Activated T-helper 2 cell treated with anti-CD3 and anti-CD28 coated beads, Interferon-gamma antibody, Interleukin-2, Interleukin-4, amounts not matched to agents 10 μg/mL and 5 μg/mL and 100 μg/mL, durations not matched to agents 14 hours and 24 hours and 36 hours (primary cell): ENCODE measurements around the gene MYH14. TPM values are rescaled to one million over a fixed set of nuclear protein-coding genes. Genes with fewer than 3 reads are reported as not detected.
"Not testable (repeated sequence)": the region's sequence is repeated elsewhere in the genome, so short reads cannot be mapped to it uniquely, and the experiment has no call there.

Source experiments
- DNase-seq: peaks from one replicate; pipeline ENCODE4 v3.0.0; 2021; ENCODE audit warnings: low spot score
- H3K27ac Mint-ChIP-seq: one replicate; pipeline ENCODE4 v1.8.0; 2021; ENCODE audit warnings: mixed read lengths
- H3K27me3 Mint-ChIP-seq: one replicate; pipeline ENCODE4 v1.8.0; 2021; ENCODE audit warnings: low read depth, mixed read lengths
- H3K36me3 Mint-ChIP-seq: one replicate; pipeline ENCODE4 v1.8.0; 2021; ENCODE audit warnings: low read depth, mixed read lengths
- H3K4me1 Mint-ChIP-seq: one replicate; pipeline ENCODE4 v1.8.0; 2021; ENCODE audit warnings: low read depth, mixed read lengths
- H3K4me3 Mint-ChIP-seq: one replicate; pipeline ENCODE4 v1.8.0; 2021; ENCODE audit warnings: low read depth, mild to moderate bottlenecking, moderate library complexity, mixed read lengths
- H3K9me3 Mint-ChIP-seq: one replicate; pipeline ENCODE4 v1.8.0; 2021; ENCODE audit warnings: mixed read lengths
- intact Hi-C: fragments of 100-400 bp; cut with micrococcal nuclease; formaldehyde crosslinking; loops from one replicate; pipeline ENCODE4 v1.15.1; 2023
- total RNA-seq: library from RNA; stranded (reverse); gene quantifications from 2 replicates; pipeline ENCODE4 v1.2.3, GENCODE V29; 2022

Gene MYH14
- total RNA-seq, 1 donor from 2014 or later, result not detected

DNA sequence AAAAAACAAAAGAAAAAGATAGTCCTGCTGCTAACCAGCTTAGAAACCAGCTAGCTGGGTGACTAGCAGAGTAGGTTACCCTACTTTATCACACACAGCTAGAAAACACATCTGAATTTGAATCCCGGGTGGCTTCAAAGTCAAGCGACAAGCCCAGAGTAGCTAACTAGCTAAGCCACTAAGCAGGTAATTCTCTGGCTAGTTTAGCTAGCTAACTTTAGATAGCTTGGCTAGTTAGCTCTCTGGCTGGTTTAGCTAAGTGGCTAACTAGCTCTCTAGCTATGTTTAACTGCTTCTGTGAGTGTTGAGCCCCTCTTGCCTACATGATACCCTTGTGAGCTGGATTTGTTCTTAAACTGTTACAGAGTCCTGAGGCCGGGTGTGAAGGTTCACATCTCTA is 12.4 kb downstream of the MYH14 start:
- Mint-ChIP-seq H3K9me3 (no peaks in the 10 kb centered on the region), H3K27ac (no peak overlapping the region), H3K4me3 (no peak overlapping the region), H3K27me3 (no peaks in the 10 kb centered on the region), H3K36me3 (no peaks in the 10 kb centered on the region), H3K4me1 (no peaks in the 10 kb centered on the region)
- DNase-seq, result no peak
- intact Hi-C loops, result no loop called here

DNA sequence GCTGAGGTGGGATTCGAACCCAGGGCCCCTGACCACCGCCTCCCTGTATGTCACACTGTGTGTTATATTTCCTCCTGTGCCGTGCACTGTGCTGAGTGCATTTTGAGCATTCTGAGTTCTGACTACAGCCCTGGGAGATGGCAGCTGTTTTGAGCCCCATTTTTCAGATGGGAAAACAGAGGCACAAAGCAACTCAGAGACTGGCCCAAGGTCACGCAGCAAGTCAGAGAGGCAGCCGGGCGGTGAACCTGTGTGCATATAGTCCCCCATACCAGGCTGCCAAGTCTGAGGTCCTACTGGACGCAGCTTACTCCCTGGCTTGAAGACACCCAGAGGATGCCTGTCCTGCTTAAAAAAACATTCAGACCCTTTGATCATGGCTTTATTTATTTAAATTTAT is 17.7 kb downstream of the MYH14 start:
- peaks cover 10% of the 10 kb centered on the region for H3K9me3 Mint-ChIP-seq
- no peaks in the 10 kb centered on the region for H3K27me3 Mint-ChIP-seq
- no peak for DNase-seq
- no peak overlapping the region for H3K27ac Mint-ChIP-seq
- no peak overlapping the region for H3K4me3 Mint-ChIP-seq
- no peaks in the 10 kb centered on the region for H3K4me1 Mint-ChIP-seq
- intact Hi-C loops, result no loop called here
- no peaks in the 10 kb centered on the region for H3K36me3 Mint-ChIP-seq

DNA sequence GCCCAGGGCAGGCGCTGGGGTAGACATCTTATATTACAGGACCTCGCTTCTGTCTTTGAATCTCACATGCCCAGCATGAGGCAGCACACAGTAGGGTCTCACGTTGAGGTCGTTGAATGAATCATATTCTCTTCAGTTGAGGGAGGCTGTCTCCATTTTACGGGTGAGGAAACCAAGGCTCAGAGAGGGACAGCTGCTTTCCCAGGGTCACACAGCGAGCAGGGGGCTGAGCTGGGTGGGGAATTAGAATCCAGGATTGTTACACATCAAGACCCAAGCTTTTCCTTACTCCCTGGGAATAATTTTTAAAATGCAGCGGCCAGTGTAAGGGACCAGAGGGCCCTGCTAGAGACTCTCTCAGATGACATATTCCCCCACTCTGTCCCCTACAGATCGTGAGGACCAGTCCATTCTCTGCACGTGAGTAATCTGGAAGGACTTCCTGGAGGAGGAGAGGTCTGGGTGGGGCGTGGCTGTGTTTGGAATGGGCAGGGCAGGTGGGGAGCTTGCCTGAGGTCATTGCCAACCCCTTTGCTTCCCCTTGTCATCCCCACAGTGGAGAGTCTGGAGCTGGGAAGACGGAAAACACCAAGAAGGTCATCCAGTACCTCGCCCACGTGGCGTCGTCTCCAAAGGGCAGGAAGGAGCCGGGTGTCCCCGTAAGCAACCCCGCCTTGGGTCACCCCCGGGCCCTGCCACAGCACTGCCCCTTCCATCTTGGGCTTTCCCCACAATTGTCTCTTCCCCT is 19.4 kb downstream of the MYH14 start:
- DNase-seq, result no peak
- intact Hi-C loops, result no loop called here
- H3K4me1 Mint-ChIP-seq, result no peaks in the 10 kb centered on the region
- peaks cover 10% of the 10 kb centered on the region for H3K9me3 Mint-ChIP-seq
- H3K36me3 Mint-ChIP-seq, result no peaks in the 10 kb centered on the region
- no peak overlapping the region for H3K4me3 Mint-ChIP-seq
- no peaks in the 10 kb centered on the region for H3K27me3 Mint-ChIP-seq
- H3K27ac Mint-ChIP-seq, result no peak overlapping the region

DNA sequence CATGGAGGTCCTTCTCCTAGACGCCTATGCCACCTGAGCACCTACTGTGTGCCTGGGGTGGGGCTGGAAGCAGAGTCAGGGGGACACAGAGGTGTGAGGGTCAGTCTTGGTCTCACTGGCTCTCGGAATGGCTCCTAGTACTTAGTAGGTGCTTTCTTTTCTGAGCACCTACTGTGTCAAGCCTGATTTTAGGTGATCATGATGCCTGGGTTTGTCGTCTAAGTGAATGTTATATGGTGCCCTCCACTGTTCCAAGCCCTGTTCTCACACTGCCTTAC is 20.0 kb downstream of the MYH14 start:
- H3K27ac Mint-ChIP-seq, result no peak overlapping the region
- H3K4me3 Mint-ChIP-seq, result no peak overlapping the region
- no peak for DNase-seq
- no peaks in the 10 kb centered on the region for H3K4me1 Mint-ChIP-seq
- H3K9me3 Mint-ChIP-seq, result peaks cover 10% of the 10 kb centered on the region
- no peaks in the 10 kb centered on the region for H3K27me3 Mint-ChIP-seq
- intact Hi-C loops, result no loop called here
- H3K36me3 Mint-ChIP-seq, result no peaks in the 10 kb centered on the region

DNA sequence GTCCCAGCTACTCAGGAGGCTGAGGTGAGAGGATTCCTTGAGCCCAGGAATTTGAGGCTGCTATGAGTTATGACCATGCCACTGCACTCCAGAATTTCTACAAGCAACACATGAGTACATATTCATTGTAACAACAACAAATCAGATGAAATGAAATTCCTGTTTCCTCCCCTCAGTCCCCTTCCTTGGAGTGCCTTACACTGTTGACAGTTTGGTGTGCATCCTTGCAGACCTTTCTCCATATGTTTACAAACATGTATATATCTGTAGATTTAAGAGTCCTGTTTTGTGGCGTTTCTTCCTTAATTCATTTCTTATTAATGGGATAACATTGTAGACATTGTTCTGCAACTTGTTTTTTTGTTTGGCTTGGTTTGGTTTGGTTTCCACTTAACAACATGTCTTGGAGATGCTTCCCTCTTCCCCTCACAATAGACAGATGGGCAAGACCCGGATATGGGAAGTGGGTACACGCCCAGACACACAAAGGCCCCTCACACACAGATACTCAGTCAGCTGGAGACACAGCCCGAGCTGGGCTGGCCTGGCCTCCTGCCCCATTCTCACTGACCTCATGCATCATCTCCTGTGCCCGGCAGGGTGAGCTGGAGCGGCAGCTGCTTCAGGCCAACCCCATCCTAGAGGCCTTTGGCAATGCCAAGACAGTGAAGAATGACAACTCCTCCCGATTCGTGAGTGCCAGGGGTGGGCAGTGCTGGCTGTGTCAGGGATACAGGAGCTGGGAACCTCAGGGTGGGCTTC is 21.7 kb downstream of the MYH14 start:
- H3K36me3 Mint-ChIP-seq, result no peaks in the 10 kb centered on the region
- peaks cover 10% of the 10 kb centered on the region for H3K9me3 Mint-ChIP-seq
- intact Hi-C loops, result no loop called here
- no peaks in the 10 kb centered on the region for H3K27me3 Mint-ChIP-seq
- H3K4me1 Mint-ChIP-seq, result no peaks in the 10 kb centered on the region
- H3K27ac Mint-ChIP-seq, result no peak overlapping the region
- no peak for DNase-seq
- H3K4me3 Mint-ChIP-seq, result no peak overlapping the region

DNA sequence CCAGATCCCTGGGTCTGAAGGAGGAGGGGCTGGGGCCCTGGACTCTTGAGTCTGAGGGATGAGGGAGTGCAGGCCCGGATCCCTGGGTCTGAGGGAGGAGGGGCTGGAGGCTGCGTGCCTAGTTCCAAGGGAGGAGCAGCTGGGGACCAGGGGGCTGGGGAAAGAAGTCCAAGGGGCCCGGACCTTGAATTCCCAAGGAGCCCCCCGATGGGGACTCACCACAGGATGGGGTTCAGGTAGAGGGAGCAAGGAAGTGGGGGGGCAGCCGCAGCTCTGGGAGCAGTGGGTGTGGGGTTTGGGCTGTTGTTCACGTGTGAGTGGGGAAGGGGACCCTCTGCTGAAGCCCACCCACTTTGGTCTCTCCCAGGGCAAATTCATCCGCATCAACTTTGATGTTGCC is 23.1 kb downstream of the MYH14 start:
- H3K36me3 Mint-ChIP-seq, result no peaks in the 10 kb centered on the region
- H3K4me1 Mint-ChIP-seq, result no peaks in the 10 kb centered on the region
- no peak overlapping the region for H3K4me3 Mint-ChIP-seq
- intact Hi-C loops, result no loop called here
- H3K27me3 Mint-ChIP-seq, result no peaks in the 10 kb centered on the region
- H3K9me3 Mint-ChIP-seq, result peaks cover 10% of the 10 kb centered on the region
- no peak for DNase-seq
- no peak overlapping the region for H3K27ac Mint-ChIP-seq

DNA sequence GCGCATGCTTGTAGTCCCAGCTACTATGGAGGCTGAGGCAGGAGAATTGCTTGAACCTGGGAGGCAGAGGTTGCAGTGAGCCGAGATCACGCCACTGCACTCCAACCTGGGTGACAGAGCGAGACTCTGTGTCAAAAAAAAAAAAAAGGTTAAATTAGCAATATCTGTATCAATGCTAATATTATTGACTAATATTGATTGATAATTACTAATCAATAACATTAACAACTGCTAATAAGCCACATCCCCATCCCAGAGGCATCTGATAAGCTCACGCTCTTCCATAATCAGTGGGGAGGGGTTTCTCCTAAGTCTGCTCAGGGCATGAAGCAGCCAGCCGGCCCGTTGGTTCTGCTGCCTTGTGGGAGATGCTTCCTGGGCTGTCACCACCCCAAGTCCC is 24.7 kb downstream of the MYH14 start:
- not testable (repeated sequence) for H3K27ac Mint-ChIP-seq, H3K4me1 Mint-ChIP-seq

DNA sequence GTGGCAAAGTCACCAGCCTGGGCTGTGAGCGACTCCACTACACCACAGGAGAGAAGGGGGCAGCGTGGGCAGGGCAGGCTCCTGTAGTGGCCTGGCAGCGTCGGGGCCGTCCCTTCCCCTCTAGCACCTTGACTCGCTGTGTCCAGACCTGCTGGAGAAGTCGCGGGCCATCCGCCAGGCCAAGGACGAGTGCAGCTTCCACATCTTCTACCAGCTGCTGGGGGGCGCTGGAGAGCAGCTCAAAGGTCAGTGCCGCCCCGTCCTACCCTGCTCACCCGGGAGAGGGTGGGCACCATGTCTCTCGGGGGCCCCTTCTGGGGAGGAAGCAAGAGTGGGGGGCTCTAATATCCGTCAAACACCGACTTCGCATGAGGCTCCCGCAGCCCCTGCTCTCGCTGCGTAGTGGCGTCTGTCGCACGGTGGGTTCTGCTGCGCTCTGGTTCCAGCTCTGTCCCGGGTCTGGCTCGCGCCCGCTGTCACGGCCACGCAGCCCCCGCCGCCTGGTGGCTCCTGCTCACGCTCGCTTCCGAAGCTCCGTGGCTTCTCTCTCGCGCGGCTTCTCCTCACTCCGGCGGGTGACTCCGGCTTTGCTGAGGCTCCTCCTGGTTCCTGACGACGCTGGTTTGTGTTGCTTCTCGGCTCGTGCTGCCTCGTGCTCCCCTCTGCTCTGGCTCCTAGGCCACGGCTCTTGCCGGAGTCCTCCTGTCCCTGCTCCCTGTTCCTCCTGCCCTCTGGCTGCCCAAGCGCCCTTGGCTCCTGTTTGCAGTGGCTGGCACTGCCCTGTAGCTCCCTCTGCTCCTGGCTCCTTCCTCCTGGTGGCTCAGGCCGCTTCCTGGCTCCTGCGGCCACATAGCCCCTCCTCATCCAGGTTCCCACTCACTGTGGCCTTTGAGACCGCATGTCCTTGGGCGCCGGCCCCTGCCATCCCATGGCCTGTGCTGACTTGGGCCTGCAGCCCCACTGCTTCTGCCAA is 27.2 kb downstream of the MYH14 start:
- Mint-ChIP-seq H3K27me3 (no peaks in the 10 kb centered on the region), H3K4me3 (no peak overlapping the region), H3K27ac (no peak overlapping the region), H3K4me1 (no peaks in the 10 kb centered on the region), H3K9me3 (no peaks in the 10 kb centered on the region), H3K36me3 (no peaks in the 10 kb centered on the region)
- DNase-seq, result no peak
- intact Hi-C loops, result no loop called here

More for the DNA sequence above, 24.7 kb downstream of the MYH14 start:
- H3K36me3 Mint-ChIP-seq, H3K27me3 Mint-ChIP-seq, H3K4me3 Mint-ChIP-seq, DNase-seq, intact Hi-C loops: not testable (repeated sequence)
- H3K9me3 Mint-ChIP-seq, result peaks cover 10% of the 10 kb centered on the region

DNA sequence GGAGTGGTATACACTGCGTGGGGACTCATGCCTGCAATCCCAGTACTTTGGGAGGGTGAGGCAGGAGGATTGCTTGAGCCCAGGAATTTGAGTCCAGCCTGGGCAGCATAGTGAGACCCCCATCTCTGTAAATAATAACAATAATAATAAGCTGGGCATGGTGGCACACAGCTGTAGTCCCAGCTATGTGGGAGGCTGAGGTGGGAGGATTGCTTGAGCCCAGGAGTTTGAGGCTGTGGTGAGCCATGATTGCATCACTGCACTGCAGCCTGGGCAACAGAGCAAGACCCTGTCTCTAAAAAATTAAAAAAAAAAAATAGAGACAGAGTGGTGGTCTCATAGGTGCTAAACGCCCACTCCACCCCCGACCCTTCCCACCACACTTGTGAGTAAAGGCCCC is 28.0 kb downstream of the MYH14 start:
- DNase-seq, H3K27ac Mint-ChIP-seq, H3K4me1 Mint-ChIP-seq, H3K4me3 Mint-ChIP-seq, H3K9me3 Mint-ChIP-seq, intact Hi-C loops, H3K27me3 Mint-ChIP-seq, H3K36me3 Mint-ChIP-seq: not testable (repeated sequence)

DNA sequence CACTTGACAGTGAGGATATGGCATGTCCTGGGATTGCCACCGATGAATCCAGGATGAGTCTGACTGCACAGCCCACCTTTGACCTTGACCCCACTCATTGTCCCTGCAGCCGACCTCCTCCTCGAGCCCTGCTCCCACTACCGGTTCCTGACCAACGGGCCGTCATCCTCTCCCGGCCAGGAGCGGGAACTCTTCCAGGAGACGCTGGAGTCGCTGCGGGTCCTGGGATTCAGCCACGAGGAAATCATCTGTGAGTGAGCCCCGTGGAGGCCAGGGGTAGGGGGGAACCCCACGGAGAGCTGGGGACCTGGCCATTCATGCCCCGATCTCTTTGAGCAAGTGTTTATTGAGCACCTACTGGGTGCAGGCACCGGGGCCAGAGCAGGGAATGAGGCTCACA is 28.4 kb downstream of the MYH14 start:
- no peak overlapping the region for H3K4me3 Mint-ChIP-seq
- intact Hi-C loops, result no loop called here
- H3K4me1 Mint-ChIP-seq, result no peaks in the 10 kb centered on the region
- H3K27me3 Mint-ChIP-seq, result no peaks in the 10 kb centered on the region
- H3K36me3 Mint-ChIP-seq, result no peaks in the 10 kb centered on the region
- H3K9me3 Mint-ChIP-seq, result no peaks in the 10 kb centered on the region
- DNase-seq, result no peak
- no peak overlapping the region for H3K27ac Mint-ChIP-seq

DNA sequence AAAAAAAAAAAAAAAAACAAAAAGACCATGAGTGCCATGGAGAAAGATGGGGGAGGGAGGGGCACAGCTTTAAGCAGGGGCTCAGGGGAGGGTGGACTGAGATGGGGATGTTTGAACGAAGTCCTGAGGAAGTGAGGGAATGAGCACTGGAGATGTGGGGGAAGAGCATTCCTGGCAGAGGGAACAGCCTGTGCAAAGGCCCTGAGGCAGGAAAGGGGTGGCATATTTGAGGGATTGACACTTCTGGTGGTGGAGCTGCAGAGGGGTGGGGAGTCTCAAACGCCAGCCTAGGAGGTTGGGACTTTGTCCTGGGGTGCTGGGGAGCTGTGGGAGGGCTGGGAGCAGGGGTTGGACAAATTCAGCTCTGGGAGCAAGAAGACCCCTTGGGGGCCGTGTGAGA is 29.2 kb downstream of the MYH14 start:
- Mint-ChIP-seq H3K27ac (no peak overlapping the region), H3K36me3 (no peaks in the 10 kb centered on the region), H3K4me3 (no peak overlapping the region), H3K4me1 (no peaks in the 10 kb centered on the region), H3K9me3 (no peaks in the 10 kb centered on the region), H3K27me3 (no peaks in the 10 kb centered on the region)
- intact Hi-C loops, result no loop called here
- DNase-seq, result no peak

DNA sequence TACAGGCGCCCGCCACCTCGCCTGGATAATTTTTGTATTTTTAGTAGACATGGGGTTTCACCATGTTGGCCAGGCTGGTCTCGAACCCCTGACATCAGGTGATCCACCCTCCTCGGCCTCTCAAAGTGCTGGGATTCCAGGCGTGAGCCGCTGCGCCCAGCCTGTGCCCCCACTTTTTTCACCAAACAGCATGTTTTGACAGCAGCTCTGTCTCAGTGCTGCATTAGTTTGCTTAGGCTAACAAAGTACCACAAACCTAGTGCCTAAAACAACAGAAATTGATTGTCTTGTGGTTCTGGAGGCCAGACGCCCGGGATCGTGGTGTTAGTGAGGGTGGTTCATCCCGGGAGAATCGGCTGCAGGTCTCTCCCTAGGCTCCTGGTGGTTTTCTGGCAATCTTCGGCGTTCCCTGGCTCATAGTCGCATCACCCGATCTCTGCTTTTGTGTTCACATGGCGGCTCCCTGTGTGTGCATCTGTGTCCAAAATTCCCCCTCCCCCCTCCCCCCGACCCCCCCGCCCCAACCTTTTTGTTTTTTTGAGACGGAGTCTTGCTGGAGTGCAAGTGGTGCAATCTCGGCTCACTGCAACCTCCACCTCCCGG is 30.0 kb downstream of the MYH14 start:
- Mint-ChIP-seq H3K4me1 (no peaks in the 10 kb centered on the region), H3K9me3 (no peaks in the 10 kb centered on the region), H3K36me3 (no peaks in the 10 kb centered on the region), H3K27me3 (no peaks in the 10 kb centered on the region), H3K27ac (no peak overlapping the region), H3K4me3 (no peak overlapping the region)
- intact Hi-C loops, result no loop called here
- no peak for DNase-seq
